Thoracic aorta (tissue), 2 donors: ENCODE measurements around the gene PRSS48. TPM values are rescaled to one million over a fixed set of nuclear protein-coding genes. Genes with fewer than 3 reads are reported as not detected.
A peak's percentile ranks its signal among the peaks of the same experiment; 100 is the strongest.

Source experiments
- ATAC-seq: fragments of 150-250 bp; one replicate; pipeline ENCODE4 v1.8.0; 2017; ENCODE audit warnings: low read depth; ENCODE audit not compliant: insufficient number of reproducible peaks, low FRiP score
- DNase-seq: peaks from one replicate; pipeline ENCODE4 v3.0.0-alpha.2; 2020; ENCODE audit warnings: low spot score
- H3K27ac ChIP-seq, 2 donors: fragments of 200-600 bp; sonication (generic); 1 replicate in 1 of 2; 2 replicates in 1 of 2; pipeline ENCODE4 v1.5.1; 2016; ENCODE audit warnings: mild to moderate bottlenecking in 2 of 2, moderate library complexity in 2 of 2
- H3K27me3 ChIP-seq: fragments of 200-600 bp; sonication (generic); replicated peaks from 2 replicates; pipeline ENCODE4 v1.6.0; 2016; ENCODE audit warnings: mild to moderate bottlenecking; ENCODE audit not compliant: insufficient read depth
- H3K36me3 ChIP-seq: fragments of 200-600 bp; sonication (generic); one replicate; pipeline ENCODE4 v1.5.1; 2016
- H3K4me1 ChIP-seq, 2 donors: fragments of 200-600 bp; sonication (generic); 1 replicate in 1 of 2; 2 replicates in 1 of 2; pipeline versions ENCODE4 v1.5.1 to v1.6.0; 2016; ENCODE audit warnings: low read depth in 2 of 2, mild to moderate bottlenecking in 1 of 2; ENCODE audit not compliant: control insufficient read depth in 1 of 2
- H3K4me3 ChIP-seq: fragments of 200-600 bp; sonication (generic); 2 replicates; pipeline ENCODE4 v1.5.1; 2016; ENCODE audit warnings: mild to moderate bottlenecking
- H3K9me3 ChIP-seq: fragments of 200-600 bp; sonication (generic); 2 replicates; pipeline ENCODE4 v1.5.1; 2016
- CTCF ChIP-seq: fragments of 200-600 bp; sonication (generic); IDR thresholded peaks from one replicate; pipeline ENCODE4 v1.5.1; 2019; ENCODE audit warnings: antibody characterized with exemption
- total RNA-seq, 2 donors: library from RNA; depleted of rRNA; stranded (reverse); fragments of >200 nt; gene quantifications; one replicate each; pipeline versions ENCODE4 v1.1.0 to v1.2.3, GENCODE V29; 2016

PRSS48 gene
- total RNA-seq, 2 donors from 2014 or later, result not detected

DNA sequence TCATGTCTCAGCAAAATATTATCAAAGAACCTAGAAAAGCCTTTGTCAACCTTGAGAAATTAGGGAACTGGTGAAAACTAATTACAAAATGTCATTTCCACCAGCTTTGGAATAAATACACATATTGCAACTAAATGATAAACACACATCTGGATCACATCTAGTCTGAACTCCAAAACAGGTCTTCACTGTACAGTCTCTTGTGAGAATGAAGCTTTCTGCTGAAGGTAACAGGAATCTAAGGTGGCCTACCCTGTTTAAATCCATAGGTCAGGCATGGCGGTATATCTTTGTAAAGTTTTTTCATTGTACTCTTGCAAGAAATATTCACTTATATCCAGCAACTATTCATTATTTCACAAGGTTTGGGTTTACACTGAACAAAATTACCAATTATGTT, 46.7 kb downstream of the PRSS48 start:
- no peak for TF ChIP-seq CTCF
- peak overlapping the region; percentile 89 to 93 for H3K27ac ChIP-seq
- peak overlapping the region; percentile 90 for H3K4me3 ChIP-seq
- no peaks in the 10 kb centered on the region for H3K36me3 ChIP-seq
- no peaks in the 10 kb centered on the region for H3K27me3 ChIP-seq
- DNase-seq, result no peak
- no peak for ATAC-seq
- H3K4me1 ChIP-seq, result peaks cover 3 to 44% of the 10 kb centered on the region in 2 donors
- no peaks in the 10 kb centered on the region for H3K9me3 ChIP-seq

GRCh38 chr4:151324124-151324751, 47.3 kb downstream of the PRSS48 start:
- Histone ChIP-seq H3K4me3 (peak overlapping the region; percentile 90), H3K36me3 (no peaks in the 10 kb centered on the region), H3K27ac (peak overlapping the region; percentile 89 to 93), H3K27me3 (no peaks in the 10 kb centered on the region), H3K4me1 (peaks cover 3 to 44% of the 10 kb centered on the region in 2 donors), H3K9me3 (no peaks in the 10 kb centered on the region)
- TF ChIP-seq CTCF, result no peak
- ATAC-seq, result no peak
- no peak for DNase-seq

DNA sequence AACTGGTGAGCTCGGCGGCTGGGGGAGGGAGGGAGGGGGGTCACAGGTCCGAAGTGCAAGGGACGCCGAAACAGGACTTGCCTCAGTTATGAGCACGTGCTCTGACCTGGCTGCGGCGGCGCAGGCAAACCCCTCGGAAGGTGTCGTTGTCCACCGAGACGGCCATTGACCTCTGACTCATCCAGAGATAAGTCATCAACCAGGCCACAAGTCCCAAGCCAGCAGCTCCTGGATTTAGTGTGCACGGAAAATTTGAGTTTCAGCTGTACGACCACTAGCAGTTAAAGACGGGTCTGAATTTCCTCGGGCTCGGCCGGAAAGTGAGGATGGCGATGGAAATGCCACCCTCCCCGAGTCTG, 47.8 kb downstream of the PRSS48 start:
- peak; percentile 70 for ATAC-seq
- no peaks in the 10 kb centered on the region for H3K36me3 ChIP-seq
- DNase-seq, result no peak
- no peaks in the 10 kb centered on the region for H3K27me3 ChIP-seq
- H3K9me3 ChIP-seq, result no peaks in the 10 kb centered on the region
- H3K27ac ChIP-seq, result peak overlapping the region; percentile 89 to 93
- H3K4me3 ChIP-seq, result peak overlapping the region; percentile 90
- no peak for TF ChIP-seq CTCF
- peaks cover 3 to 42% of the 10 kb centered on the region in 2 donors for H3K4me1 ChIP-seq

- no peak for DNase-seq
- no peaks in the 10 kb centered on the region for H3K36me3 ChIP-seq
- peak within 1 kb of the TSS; percentile 90 for H3K4me3 ChIP-seq
These were observed 48.4 kb downstream of the PRSS48 start, which contains the start of gene SH3D19 for GRCh38 chr4:151325111-151325948. TSS of gene SH3D19 (minus strand) at chr4:151325605. CDS start at chr4:151325352, 253 bp downstream.

More at GRCh38 chr4:151325111-151325948, 48.4 kb downstream of the PRSS48 start, which contains the start of gene SH3D19:
- Histone ChIP-seq H3K27ac (peak within 1 kb of the TSS; percentile 89 to 93), H3K9me3 (no peaks in the 10 kb centered on the region), H3K4me1 (peaks cover 3 to 36% of the 10 kb centered on the region in 2 donors), H3K27me3 (no peaks in the 10 kb centered on the region)
- peak; percentile 54 for ATAC-seq
- TF ChIP-seq CTCF, result peak; percentile 7
